ENCODE data around the gene EYA2.

DNA sequence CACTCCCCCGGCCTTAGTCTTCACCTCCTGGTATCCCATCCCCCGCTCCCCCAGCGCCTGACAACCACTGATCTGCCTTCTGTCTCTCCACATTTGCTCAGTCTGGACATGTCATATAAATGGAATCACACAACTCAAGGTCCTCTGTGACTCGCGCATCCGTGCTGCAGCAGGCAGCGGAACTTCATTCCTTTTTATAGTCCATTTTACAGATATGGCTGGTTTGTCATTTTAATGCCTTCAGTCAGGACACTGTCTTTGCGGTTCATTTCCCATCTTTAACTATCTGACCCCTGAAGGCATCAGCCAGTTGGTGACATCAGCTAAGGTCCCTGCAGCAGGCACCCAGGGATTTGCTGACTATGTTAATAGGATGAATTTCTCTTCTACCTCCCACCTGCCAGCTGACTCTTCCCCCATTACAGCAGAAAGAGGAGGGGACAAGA lies 336.2 kb downstream of the EYA2 start:
- TF ChIP-seq, protein P1, sequence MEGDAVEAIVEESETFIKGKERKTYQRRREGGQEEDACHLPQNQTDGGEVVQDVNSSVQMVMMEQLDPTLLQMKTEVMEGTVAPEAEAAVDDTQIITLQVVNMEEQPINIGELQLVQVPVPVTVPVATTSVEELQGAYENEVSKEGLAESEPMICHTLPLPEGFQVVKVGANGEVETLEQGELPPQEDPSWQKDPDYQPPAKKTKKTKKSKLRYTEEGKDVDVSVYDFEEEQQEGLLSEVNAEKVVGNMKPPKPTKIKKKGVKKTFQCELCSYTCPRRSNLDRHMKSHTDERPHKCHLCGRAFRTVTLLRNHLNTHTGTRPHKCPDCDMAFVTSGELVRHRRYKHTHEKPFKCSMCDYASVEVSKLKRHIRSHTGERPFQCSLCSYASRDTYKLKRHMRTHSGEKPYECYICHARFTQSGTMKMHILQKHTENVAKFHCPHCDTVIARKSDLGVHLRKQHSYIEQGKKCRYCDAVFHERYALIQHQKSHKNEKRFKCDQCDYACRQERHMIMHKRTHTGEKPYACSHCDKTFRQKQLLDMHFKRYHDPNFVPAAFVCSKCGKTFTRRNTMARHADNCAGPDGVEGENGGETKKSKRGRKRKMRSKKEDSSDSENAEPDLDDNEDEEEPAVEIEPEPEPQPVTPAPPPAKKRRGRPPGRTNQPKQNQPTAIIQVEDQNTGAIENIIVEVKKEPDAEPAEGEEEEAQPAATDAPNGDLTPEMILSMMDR (conservative IDR thresholded peaks at IDR 0.05; ENCODE audit: low read depth, low read length) = no peak
- no peak for TF ChIP-seq EZH2phosphoT487 (IDR thresholded peaks at IDR 0.05; ENCODE audit: borderline replicate concordance, low read length)
- no peak for TF ChIP-seq EZH2 (IDR thresholded peaks at IDR 0.05; ENCODE audit: low read length, unreplicated experiment)
